Measurements from ENCODE around the gene UFSP1. TPM values are rescaled to one million over a fixed set of nuclear protein-coding genes. Genes with fewer than 3 reads are reported as not detected.
A peak's percentile ranks its signal among the peaks of the same experiment; 100 is the strongest.

UFSP1 gene
- total RNA-seq, 1 experiment from 2014 or later: 5.6 TPM

GRCh38 chr7:100864263-100864845 lies 25.2 kb downstream of the UFSP1 start:
- Histone ChIP-seq H3K27me3 (ENCODE audit: insufficient read depth, low read length) (no peaks in the 10 kb centered on the region), H3K9ac (ENCODE audit: low read length) (peak overlapping the region; percentile 99; the same call in 1 of the 2 replicates), H3K4me3 (replicated peaks in 1 of 2; ENCODE audit: low read depth in 1 of 2, low read length in 2 of 2) (no peak overlapping the region), H3K9me3 (ENCODE audit: control insufficient read depth in 1 of 2, insufficient read depth in 1 of 2, low read depth in 1 of 2, low read length in 2 of 2) (no peaks in the 10 kb centered on the region), H2AFZ (ENCODE audit: low read depth, low read length, poor library complexity, severe bottlenecking) (no peak overlapping the region), H3K9me2 (ENCODE audit: insufficient read depth) (no peaks in the 10 kb centered on the region), H4K20me1 (ENCODE audit: insufficient read depth) (no peaks in the 10 kb centered on the region), H3K4me1 (ENCODE audit: control insufficient read depth in 1 of 2, insufficient read depth in 2 of 2, low read length in 2 of 2) (peaks cover 25 to 39% of the 10 kb centered on the region in 2 experiments), H3K79me2 (ENCODE audit: insufficient read depth, low read length) (peaks cover 23% of the 10 kb centered on the region), H3K4me2 (ENCODE audit: low read length) (no peak overlapping the region), H3K27ac (ENCODE audit: low read depth, low read length) (peak overlapping the region; percentile 100; the same call in 1 of the 2 replicates), H3K36me3 (ENCODE audit: control insufficient read depth in 1 of 2, insufficient read depth in 2 of 2, low read length in 2 of 2) (peaks cover 2 to 13% of the 10 kb centered on the region in 2 experiments; a peak in 3 of 4 replicates)
- RAD21 ChIA-PET (ENCODE audit: low non-redundant PET in 1 of 2, low total read pairs in 2 of 2, uncharacterized antibody in 2 of 2, unreplicated experiment in 2 of 2): interaction anchor here in 1 of 2 experiments (0.7 kb wide), 1 partner anchor 12 kb away, joined by 4 read pairs; no protein-coding TSS in a partner anchor
- CTCF ChIA-PET: no interaction called here
- DNase-seq (ENCODE audit: low read depth, low spot score) (no peak), ATAC-seq (no peak)
- POLR2A ChIA-PET: no interaction called here
- BruUV-seq (replicated peaks): no TSS peak
- intact Hi-C loops (cut with micrococcal nuclease): no loop called here
- TF ChIP-seq SIN3A (IDR thresholded peaks at IDR 0.05; ENCODE audit: low read depth) (no peak), RAD21 (IDR thresholded peaks at IDR 0.05; ENCODE audit: low read depth) (no peak), JUND (IDR thresholded peaks at IDR 0.05) (no peak), POLR2A (IDR thresholded peaks at IDR 0.05; ENCODE audit: borderline replicate concordance, extremely low read depth, insufficient read depth, insufficient read length) (no peak), YY1 (IDR thresholded peaks at IDR 0.05; ENCODE audit: extremely low read depth, insufficient replicate concordance, low read depth, low read length) (no peak), SRF (IDR thresholded peaks at IDR 0.05; ENCODE audit: low read depth) (no peak), SP1 (IDR thresholded peaks at IDR 0.05; ENCODE audit: low read depth) (no peak), ELF1 (IDR thresholded peaks at IDR 0.05; ENCODE audit: borderline replicate concordance, low read depth) (no peak), TCF7L2 (IDR thresholded peaks at IDR 0.05; ENCODE audit: borderline replicate concordance, extremely low read depth, insufficient read depth, insufficient read length) (no peak), EZH2phosphoT487 (IDR thresholded peaks at IDR 0.05; ENCODE audit: borderline replicate concordance) (no peak), ZNF274 (IDR thresholded peaks at IDR 0.05; ENCODE audit: low read depth, low read length) (no peak), CTCF (IDR thresholded peaks at IDR 0.05 in 2 of 3, conservative IDR thresholded peaks at IDR 0.05 in 1 of 3; ENCODE audit: borderline replicate concordance in 1 of 3, insufficient read depth in 1 of 3, low read depth in 2 of 3, low read length in 2 of 3) (no peak)
- TF ChIP-seq, protein P1, sequence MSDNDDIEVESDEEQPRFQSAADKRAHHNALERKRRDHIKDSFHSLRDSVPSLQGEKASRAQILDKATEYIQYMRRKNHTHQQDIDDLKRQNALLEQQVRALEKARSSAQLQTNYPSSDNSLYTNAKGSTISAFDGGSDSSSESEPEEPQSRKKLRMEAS (IDR thresholded peaks at IDR 0.05): no peak
- TF ChIP-seq, protein P2, sequence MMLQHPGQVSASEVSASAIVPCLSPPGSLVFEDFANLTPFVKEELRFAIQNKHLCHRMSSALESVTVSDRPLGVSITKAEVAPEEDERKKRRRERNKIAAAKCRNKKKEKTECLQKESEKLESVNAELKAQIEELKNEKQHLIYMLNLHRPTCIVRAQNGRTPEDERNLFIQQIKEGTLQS (IDR thresholded peaks at IDR 0.05): no peak
